Measurements from ENCODE around the gene HYAL1.
"Not testable (repeated sequence)": the region's sequence is repeated elsewhere in the genome, so short reads cannot be mapped to it uniquely, and the experiment has no call there.

Gene HYAL1

GRCh38 chr3:50316657-50317242 lies 13.4 kb upstream of the HYAL1 start:
- peak overlapping the region; percentile 80 for H3K27ac Mint-ChIP-seq
- H3K4me3 Mint-ChIP-seq, result no peak overlapping the region
- H3K36me3 Mint-ChIP-seq (ENCODE audit: low read depth), result peaks cover 34% of the 10 kb centered on the region
- H3K27me3 Mint-ChIP-seq, result no peaks in the 10 kb centered on the region
- no peaks in the 10 kb centered on the region for H3K9me3 Mint-ChIP-seq
- H3K4me1 Mint-ChIP-seq (ENCODE audit: low read depth), result peaks cover 42% of the 10 kb centered on the region
- DNase-seq, result peak; percentile 74

DNA sequence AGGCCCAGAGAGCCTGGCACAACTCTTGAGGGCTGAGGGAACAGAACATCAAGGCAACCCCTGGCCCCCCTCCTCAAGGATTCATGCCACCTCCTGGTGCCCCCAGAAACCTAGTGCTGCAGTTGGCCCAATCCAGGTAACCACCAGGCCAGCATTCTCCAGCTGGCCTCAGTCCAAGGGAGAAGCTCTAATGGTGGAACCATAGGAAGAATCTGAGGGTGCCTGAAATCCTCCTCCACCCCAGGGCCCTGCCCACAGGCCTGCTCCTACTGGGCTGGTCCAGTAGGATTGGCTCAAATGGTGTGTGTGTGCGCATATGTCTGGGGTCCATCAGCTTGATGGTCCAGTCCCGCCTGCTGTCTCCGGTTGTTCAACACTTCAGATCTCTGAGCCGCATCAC lies 11.4 kb upstream of the HYAL1 start:
- no peaks in the 10 kb centered on the region for H3K27me3 Mint-ChIP-seq
- no peaks in the 10 kb centered on the region for H3K9me3 Mint-ChIP-seq
- peaks cover 33% of the 10 kb centered on the region for H3K4me1 Mint-ChIP-seq (ENCODE audit: low read depth)
- no peak for DNase-seq
- peaks cover 30% of the 10 kb centered on the region for H3K36me3 Mint-ChIP-seq (ENCODE audit: low read depth)
- no peak overlapping the region for H3K27ac Mint-ChIP-seq
- H3K4me3 Mint-ChIP-seq, result no peak overlapping the region

DNA sequence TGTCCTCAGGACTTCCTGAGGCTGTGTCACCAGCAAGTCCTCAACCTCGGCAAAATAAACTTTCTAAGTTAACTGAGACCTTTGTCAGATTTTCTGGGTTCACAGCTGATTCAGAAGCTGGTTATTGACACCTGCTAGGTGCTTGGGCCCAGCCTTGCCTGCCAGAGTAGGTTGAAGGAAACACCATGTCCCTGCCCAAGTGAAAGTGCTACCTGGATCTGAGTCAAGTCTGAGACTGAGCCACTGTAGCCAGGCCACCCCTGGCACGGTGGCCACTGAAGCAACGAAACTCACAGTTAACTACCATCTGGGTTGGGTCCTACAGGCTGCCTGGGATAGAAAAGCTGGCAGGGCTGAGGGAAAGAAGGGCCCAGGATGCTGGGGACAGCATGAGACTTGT lies 11.0 kb upstream of the HYAL1 start:
- peaks cover 30% of the 10 kb centered on the region for H3K36me3 Mint-ChIP-seq (ENCODE audit: low read depth)
- H3K27me3 Mint-ChIP-seq, result no peaks in the 10 kb centered on the region
- H3K4me1 Mint-ChIP-seq (ENCODE audit: low read depth), result peaks cover 28% of the 10 kb centered on the region
- DNase-seq, result no peak
- no peak overlapping the region for H3K27ac Mint-ChIP-seq
- no peak overlapping the region for H3K4me3 Mint-ChIP-seq
- no peaks in the 10 kb centered on the region for H3K9me3 Mint-ChIP-seq

DNA sequence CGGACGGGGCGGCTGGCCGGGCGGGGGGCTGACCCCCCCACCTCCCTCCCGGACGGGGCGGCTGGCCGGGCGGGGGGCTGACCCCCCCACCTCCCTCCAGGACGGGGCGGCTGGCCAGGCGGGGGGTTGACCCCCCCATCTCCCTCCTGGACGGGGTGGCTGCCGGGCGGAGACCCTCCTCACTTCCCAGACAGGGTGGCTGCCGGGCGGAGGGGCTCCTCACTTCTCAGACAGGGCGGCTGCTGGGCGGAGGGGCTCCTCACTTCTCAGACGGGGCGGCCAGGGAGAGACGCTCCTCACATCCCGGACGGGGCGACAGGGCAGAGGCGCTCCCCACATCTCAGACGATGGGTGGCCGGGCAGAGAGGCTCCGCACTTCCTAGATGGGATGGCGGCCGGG lies 8.7 kb upstream of the HYAL1 start:
- not testable (repeated sequence) for DNase-seq, H3K27ac Mint-ChIP-seq, H3K9me3 Mint-ChIP-seq, H3K27me3 Mint-ChIP-seq, H3K4me3 Mint-ChIP-seq
- H3K36me3 Mint-ChIP-seq (ENCODE audit: low read depth), result peaks cover 18% of the 10 kb centered on the region
- peaks cover 13% of the 10 kb centered on the region for H3K4me1 Mint-ChIP-seq (ENCODE audit: low read depth)

DNA sequence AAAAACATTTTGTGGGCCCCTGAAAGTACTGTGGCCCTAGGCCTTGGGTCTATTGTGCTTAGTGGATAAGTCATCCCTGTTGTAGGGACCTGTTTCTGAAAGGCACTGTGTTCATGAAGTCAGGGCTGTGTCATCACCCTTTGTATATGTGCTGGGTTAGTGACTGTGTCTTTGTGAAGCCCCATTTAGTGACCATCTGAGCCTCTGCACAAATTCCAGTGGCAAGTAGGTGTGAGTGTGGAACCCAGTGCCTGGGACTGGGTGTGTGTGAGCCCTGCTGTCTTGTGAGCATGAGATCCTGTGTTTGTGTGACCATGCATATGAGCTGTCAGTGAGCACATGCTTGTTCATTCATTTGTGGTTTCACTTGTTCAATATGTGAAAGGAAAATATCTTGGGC lies 1.2 kb upstream of the HYAL1 start:
- Mint-ChIP-seq H3K27me3 (no peaks in the 10 kb centered on the region), H3K9me3 (no peaks in the 10 kb centered on the region), H3K36me3 (ENCODE audit: low read depth) (peaks cover 9% of the 10 kb centered on the region), H3K4me3 (no peak overlapping the region), H3K27ac (peak overlapping the region; percentile 29), H3K4me1 (ENCODE audit: low read depth) (peaks cover 21% of the 10 kb centered on the region)
- no peak for DNase-seq

- H3K36me3 Mint-ChIP-seq (ENCODE audit: low read depth), result peaks cover 7% of the 10 kb centered on the region
- peaks cover 33% of the 10 kb centered on the region for H3K4me1 Mint-ChIP-seq (ENCODE audit: low read depth)
- H3K4me3 Mint-ChIP-seq, result no peak overlapping the region
- DNase-seq, result no peak
- H3K9me3 Mint-ChIP-seq, result no peaks in the 10 kb centered on the region
- H3K27me3 Mint-ChIP-seq, result no peaks in the 10 kb centered on the region
- H3K27ac Mint-ChIP-seq, result no peak overlapping the region
These were observed 1.0 kb downstream of the HYAL1 start for GRCh38 chr3:50302095-50303012.

- Mint-ChIP-seq H3K27ac (peak overlapping the region; percentile 100), H3K36me3 (ENCODE audit: low read depth) (peaks cover 20% of the 10 kb centered on the region), H3K4me1 (ENCODE audit: low read depth) (peaks cover 33% of the 10 kb centered on the region), H3K27me3 (no peaks in the 10 kb centered on the region), H3K9me3 (no peaks in the 10 kb centered on the region), H3K4me3 (peak overlapping the region; percentile 97)
- no peak for DNase-seq
These were observed 2.6 kb downstream of the HYAL1 start for GRCh38 chr3:50300681-50301254.

GRCh38 chr3:50299929-50300680 lies 3.3 kb downstream of the HYAL1 start:
- peaks cover 20% of the 10 kb centered on the region for H3K36me3 Mint-ChIP-seq (ENCODE audit: low read depth)
- H3K4me1 Mint-ChIP-seq (ENCODE audit: low read depth), result peaks cover 33% of the 10 kb centered on the region
- H3K4me3 Mint-ChIP-seq, result peak overlapping the region; percentile 97
- DNase-seq, result no peak
- H3K27me3 Mint-ChIP-seq, result no peaks in the 10 kb centered on the region
- no peaks in the 10 kb centered on the region for H3K9me3 Mint-ChIP-seq
- H3K27ac Mint-ChIP-seq, result peak overlapping the region; percentile 100

DNA sequence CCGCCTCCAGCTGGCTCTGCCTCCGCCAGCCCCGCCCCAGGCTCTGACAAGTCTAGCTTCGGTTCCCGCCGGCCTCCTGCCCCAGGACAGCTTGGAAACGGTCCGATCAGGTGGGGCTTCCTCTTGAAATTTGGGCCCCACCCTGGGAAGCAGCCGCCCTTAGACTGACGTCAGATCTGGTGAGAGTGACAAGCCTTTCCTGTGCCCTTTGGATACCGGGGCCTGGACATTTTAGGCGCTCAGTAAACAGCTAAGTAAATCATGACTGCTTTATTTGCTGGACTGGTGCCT lies 3.8 kb downstream of the HYAL1 start:
- Mint-ChIP-seq H3K4me3 (peak overlapping the region; percentile 97), H3K4me1 (ENCODE audit: low read depth) (peaks cover 28% of the 10 kb centered on the region), H3K27me3 (no peaks in the 10 kb centered on the region), H3K36me3 (ENCODE audit: low read depth) (peaks cover 20% of the 10 kb centered on the region), H3K27ac (peak overlapping the region; percentile 100), H3K9me3 (no peaks in the 10 kb centered on the region)
- no peak for DNase-seq

DNA sequence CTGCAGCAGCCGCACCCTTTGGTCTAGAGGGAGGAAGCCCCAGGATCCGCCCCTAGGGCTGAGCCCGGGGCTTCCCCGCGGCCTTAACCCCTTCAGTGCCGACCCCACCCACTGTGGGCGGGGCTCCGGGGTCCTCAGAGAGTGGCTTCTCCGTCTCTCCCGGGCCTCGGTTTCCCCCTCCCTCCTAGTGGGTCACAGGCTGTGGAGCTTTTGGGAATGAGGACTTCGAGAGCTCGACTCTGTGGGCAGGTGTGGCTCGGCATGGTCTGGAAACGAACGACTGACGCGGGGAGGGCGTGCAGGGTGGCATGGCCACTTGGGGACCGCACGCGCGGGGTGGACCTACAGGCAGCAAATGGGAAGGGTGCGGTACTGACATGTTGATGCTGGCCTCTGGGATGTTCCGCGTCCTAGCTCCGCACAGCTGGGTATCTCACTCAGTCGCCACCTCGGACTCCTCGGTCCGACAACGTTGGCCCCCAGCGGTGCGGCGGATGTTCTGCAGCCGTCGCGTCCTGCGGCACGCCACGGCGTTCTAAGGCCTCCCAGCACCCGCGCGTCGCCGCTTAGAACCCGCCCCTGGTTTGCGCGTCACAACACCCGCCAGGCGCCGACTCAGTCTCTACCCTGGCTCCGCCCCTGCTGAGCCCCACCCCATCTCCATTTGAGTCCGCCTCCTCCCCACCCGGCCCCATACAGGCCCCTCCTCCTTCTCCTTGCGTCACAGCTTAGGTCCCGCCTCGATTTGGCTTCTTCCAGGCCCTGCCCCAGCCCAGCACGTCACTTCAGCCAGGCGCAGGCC lies 4.3 kb downstream of the HYAL1 start, which contains the start of the genes HYAL3 and NAA80:
Gene HYAL3 (minus strand): TSS at position 570 of the 802 bp plus-strand sequence. CDS start 3,803 bp downstream, outside the sequence.
Gene NAA80 (minus strand): TSS at position 570 of the 802 bp plus-strand sequence. CDS start 1,942 bp downstream, outside the sequence.
- Mint-ChIP-seq H3K36me3 (ENCODE audit: low read depth) (peaks cover 20% of the 10 kb centered on the region), H3K4me3 (peak within 1 kb of the TSS; percentile 97), H3K4me1 (ENCODE audit: low read depth) (peaks cover 26% of the 10 kb centered on the region)

GRCh38 chr3:50297896-50298725 lies 5.3 kb downstream of the HYAL1 start:
- peaks cover 20% of the 10 kb centered on the region for H3K36me3 Mint-ChIP-seq (ENCODE audit: low read depth)
- peak overlapping the region; percentile 97 for H3K4me3 Mint-ChIP-seq
- no peaks in the 10 kb centered on the region for H3K27me3 Mint-ChIP-seq
- H3K4me1 Mint-ChIP-seq (ENCODE audit: low read depth), result peaks cover 27% of the 10 kb centered on the region
- DNase-seq, result no peak
- no peaks in the 10 kb centered on the region for H3K9me3 Mint-ChIP-seq
- peak overlapping the region; percentile 100 for H3K27ac Mint-ChIP-seq

More for the DNA sequence above, 4.3 kb downstream of the HYAL1 start, which contains the start of the genes HYAL3 and NAA80:
- Mint-ChIP-seq H3K27ac (peak within 1 kb of the TSS; percentile 100), H3K9me3 (no peaks in the 10 kb centered on the region), H3K27me3 (no peaks in the 10 kb centered on the region)
- DNase-seq, result peak; percentile 99

DNA sequence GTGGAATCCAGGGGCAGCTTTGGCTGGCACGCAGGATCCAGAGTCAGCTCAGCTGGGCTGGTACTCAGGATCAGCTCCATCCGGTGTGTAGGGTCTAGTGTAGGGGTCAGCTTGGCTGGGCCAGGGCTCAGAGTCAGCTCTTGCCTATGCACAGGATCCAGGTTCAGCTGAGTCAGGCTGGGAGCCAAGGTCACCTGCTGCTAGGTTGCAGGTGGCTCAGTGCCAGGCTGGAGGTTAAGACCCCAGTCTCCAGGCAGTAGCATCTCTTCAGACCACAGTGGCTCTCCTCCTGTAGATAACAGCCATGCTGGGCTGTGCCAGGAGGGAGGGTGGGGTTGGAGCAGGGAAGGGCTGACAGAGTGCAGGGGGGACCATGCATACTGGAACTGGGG lies 6.0 kb downstream of the HYAL1 start:
- Mint-ChIP-seq H3K4me3 (no peak overlapping the region), H3K27ac (peak overlapping the region; percentile 14), H3K4me1 (ENCODE audit: low read depth) (peaks cover 34% of the 10 kb centered on the region), H3K27me3 (no peaks in the 10 kb centered on the region), H3K36me3 (ENCODE audit: low read depth) (peaks cover 22% of the 10 kb centered on the region), H3K9me3 (no peaks in the 10 kb centered on the region)
- no peak for DNase-seq

- no peaks in the 10 kb centered on the region for H3K27me3 Mint-ChIP-seq
- no peak for DNase-seq
- H3K9me3 Mint-ChIP-seq, result no peaks in the 10 kb centered on the region
- H3K4me3 Mint-ChIP-seq, result no peak overlapping the region
- H3K27ac Mint-ChIP-seq, result peak overlapping the region; percentile 14
- peaks cover 25% of the 10 kb centered on the region for H3K36me3 Mint-ChIP-seq (ENCODE audit: low read depth)
- peaks cover 35% of the 10 kb centered on the region for H3K4me1 Mint-ChIP-seq (ENCODE audit: low read depth)
These were observed 6.5 kb downstream of the HYAL1 start for GRCh38 chr3:50296721-50297383.

All from activated T-cell treated with anti-CD3 and anti-CD28 coated beads, Interleukin-2, amount 50 U/mL, for 24 hours (primary cell).